Ovary (tissue), 3 donors: Measurements from ENCODE around the gene HBB.

Source experiments
- EP300 ChIP-seq: sonication (generic); formaldehyde crosslinking; IDR thresholded peaks from one replicate; pipeline ENCODE4 v1.6.1; 2017; ENCODE audit warnings: antibody characterized with exemption
- TF ChIP-seq, protein P1 (sequence below), 3 donors: fragments of 450-650 bp in 2 of 3; fragments of 200-600 bp in 1 of 3; IDR thresholded peaks; one replicate each; pipeline versions ENCODE4 v1.5.1 to v1.8.0; 2016 to 2022; ENCODE audit warnings: antibody characterized with exemption in 3 of 3, mild to moderate bottlenecking in 1 of 3
- donor health status: DM: no; HTN: no; CAD: no.

GRCh38 chr11:5192738-5193137 lies 34.1 kb downstream of the HBB start:
- TF ChIP-seq, protein P1, sequence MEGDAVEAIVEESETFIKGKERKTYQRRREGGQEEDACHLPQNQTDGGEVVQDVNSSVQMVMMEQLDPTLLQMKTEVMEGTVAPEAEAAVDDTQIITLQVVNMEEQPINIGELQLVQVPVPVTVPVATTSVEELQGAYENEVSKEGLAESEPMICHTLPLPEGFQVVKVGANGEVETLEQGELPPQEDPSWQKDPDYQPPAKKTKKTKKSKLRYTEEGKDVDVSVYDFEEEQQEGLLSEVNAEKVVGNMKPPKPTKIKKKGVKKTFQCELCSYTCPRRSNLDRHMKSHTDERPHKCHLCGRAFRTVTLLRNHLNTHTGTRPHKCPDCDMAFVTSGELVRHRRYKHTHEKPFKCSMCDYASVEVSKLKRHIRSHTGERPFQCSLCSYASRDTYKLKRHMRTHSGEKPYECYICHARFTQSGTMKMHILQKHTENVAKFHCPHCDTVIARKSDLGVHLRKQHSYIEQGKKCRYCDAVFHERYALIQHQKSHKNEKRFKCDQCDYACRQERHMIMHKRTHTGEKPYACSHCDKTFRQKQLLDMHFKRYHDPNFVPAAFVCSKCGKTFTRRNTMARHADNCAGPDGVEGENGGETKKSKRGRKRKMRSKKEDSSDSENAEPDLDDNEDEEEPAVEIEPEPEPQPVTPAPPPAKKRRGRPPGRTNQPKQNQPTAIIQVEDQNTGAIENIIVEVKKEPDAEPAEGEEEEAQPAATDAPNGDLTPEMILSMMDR (IDR thresholded peaks at IDR 0.05) = no peak
- TF ChIP-seq EP300 = no peak
